ENCODE measurements around the gene B3GNT8. TPM values are rescaled to one million over a fixed set of nuclear protein-coding genes. Genes with fewer than 3 reads are reported as not detected.

The B3GNT8 gene
- total and polyA plus RNA-seq, 2 experiments from 2014 or later, result 5.3 to 17.7 TPM

- H3K27ac ChIP-seq, result no peak overlapping the region
- H3K36me3 ChIP-seq (replicated peaks; ENCODE audit: insufficient read depth, low read depth), result no peaks in the 10 kb centered on the region
- H3K4me3 ChIP-seq, result no peak overlapping the region
Observed at GRCh38 chr19:41422456-41422855, 4.7 kb downstream of the B3GNT8 start.

DNA sequence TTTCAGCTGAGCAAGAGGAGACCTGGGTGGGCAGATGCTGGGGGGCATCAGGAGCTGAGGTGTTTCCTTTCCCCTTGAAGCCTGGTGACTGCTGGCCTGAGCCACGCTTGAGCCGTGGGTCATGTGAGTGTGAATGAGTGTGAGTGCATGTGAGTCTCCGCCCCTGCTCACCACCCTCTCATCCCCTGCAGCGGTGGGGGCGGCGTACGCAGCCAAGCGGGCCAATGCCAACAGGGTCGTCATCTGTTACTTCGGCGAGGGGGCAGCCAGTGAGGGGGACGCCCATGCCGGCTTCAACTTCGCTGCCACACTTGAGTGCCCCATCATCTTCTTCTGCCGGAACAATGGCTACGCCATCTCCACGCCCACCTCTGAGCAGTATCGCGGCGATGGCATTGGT lies 5.2 kb downstream of the B3GNT8 start:
- no peaks in the 10 kb centered on the region for H3K27me3 ChIP-seq
- peaks cover 11% of the 10 kb centered on the region for H3K4me1 ChIP-seq (ENCODE audit: insufficient read depth)

More at GRCh38 chr19:41422456-41422855, 4.7 kb downstream of the B3GNT8 start:
- H3K4me2 ChIP-seq, result no peak overlapping the region
- H3K9me2 ChIP-seq (replicated peaks; ENCODE audit: insufficient read depth), result no peaks in the 10 kb centered on the region
- DNase-seq (ENCODE audit: low spot score), result no peak
- H4K20me1 ChIP-seq (ENCODE audit: insufficient read depth, poor library complexity, severe bottlenecking), result no peaks in the 10 kb centered on the region
- H3K27me3 ChIP-seq, result no peaks in the 10 kb centered on the region
- TF ChIP-seq EZH2 (IDR thresholded peaks at IDR 0.05; ENCODE audit: borderline replicate concordance) (no peak), EZH2phosphoT487 (IDR thresholded peaks at IDR 0.05; ENCODE audit: low read depth, severe bottlenecking, unreplicated experiment) (no peak)
- TF ChIP-seq, protein P1, sequence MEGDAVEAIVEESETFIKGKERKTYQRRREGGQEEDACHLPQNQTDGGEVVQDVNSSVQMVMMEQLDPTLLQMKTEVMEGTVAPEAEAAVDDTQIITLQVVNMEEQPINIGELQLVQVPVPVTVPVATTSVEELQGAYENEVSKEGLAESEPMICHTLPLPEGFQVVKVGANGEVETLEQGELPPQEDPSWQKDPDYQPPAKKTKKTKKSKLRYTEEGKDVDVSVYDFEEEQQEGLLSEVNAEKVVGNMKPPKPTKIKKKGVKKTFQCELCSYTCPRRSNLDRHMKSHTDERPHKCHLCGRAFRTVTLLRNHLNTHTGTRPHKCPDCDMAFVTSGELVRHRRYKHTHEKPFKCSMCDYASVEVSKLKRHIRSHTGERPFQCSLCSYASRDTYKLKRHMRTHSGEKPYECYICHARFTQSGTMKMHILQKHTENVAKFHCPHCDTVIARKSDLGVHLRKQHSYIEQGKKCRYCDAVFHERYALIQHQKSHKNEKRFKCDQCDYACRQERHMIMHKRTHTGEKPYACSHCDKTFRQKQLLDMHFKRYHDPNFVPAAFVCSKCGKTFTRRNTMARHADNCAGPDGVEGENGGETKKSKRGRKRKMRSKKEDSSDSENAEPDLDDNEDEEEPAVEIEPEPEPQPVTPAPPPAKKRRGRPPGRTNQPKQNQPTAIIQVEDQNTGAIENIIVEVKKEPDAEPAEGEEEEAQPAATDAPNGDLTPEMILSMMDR (IDR thresholded peaks at IDR 0.05; ENCODE audit: poor library complexity), result no peak
- H3K4me1 ChIP-seq (ENCODE audit: insufficient read depth), result peaks cover 12% of the 10 kb centered on the region
- H2AFZ ChIP-seq, result no peak overlapping the region
- peaks cover 30% of the 10 kb centered on the region for H3K79me2 ChIP-seq
- WGBS (ENCODE audit: low lambda C conversion rate, missing lambda C conversion rate), result 90% methylated on average over 18 of the region's 18 CpGs
- H3K9me3 ChIP-seq (ENCODE audit: low read depth), result no peaks in the 10 kb centered on the region

GRCh38 chr19:41421314-41421713 lies 5.9 kb downstream of the B3GNT8 start:
- no peaks in the 10 kb centered on the region for H4K20me1 ChIP-seq (ENCODE audit: insufficient read depth, poor library complexity, severe bottlenecking)
- no peaks in the 10 kb centered on the region for H3K36me3 ChIP-seq (replicated peaks; ENCODE audit: insufficient read depth, low read depth)
- H3K4me1 ChIP-seq (ENCODE audit: insufficient read depth), result peaks cover 4% of the 10 kb centered on the region
- WGBS (ENCODE audit: low lambda C conversion rate, missing lambda C conversion rate), result 83% methylated on average over 5 of the region's 6 CpGs
- no peaks in the 10 kb centered on the region for H3K9me2 ChIP-seq (replicated peaks; ENCODE audit: insufficient read depth)
- H3K4me2 ChIP-seq, result no peak overlapping the region
- TF ChIP-seq, protein P1 (IDR thresholded peaks at IDR 0.05; ENCODE audit: poor library complexity), result no peak
- no peak for TF ChIP-seq EZH2phosphoT487 (IDR thresholded peaks at IDR 0.05; ENCODE audit: low read depth, severe bottlenecking, unreplicated experiment)
- no peak for TF ChIP-seq EZH2 (IDR thresholded peaks at IDR 0.05; ENCODE audit: borderline replicate concordance)
- H2AFZ ChIP-seq, result no peak overlapping the region
- no peak for DNase-seq (ENCODE audit: low spot score)
- H3K27ac ChIP-seq, result no peak overlapping the region
- no peaks in the 10 kb centered on the region for H3K27me3 ChIP-seq
- no peak overlapping the region for H3K4me3 ChIP-seq
- no peaks in the 10 kb centered on the region for H3K9me3 ChIP-seq (ENCODE audit: low read depth)
- peaks cover 22% of the 10 kb centered on the region for H3K79me2 ChIP-seq

More for the DNA sequence above, 5.2 kb downstream of the B3GNT8 start:
- no peak for DNase-seq (ENCODE audit: low spot score)
- Histone ChIP-seq H3K79me2 (peaks cover 29% of the 10 kb centered on the region), H3K9me3 (ENCODE audit: low read depth) (no peaks in the 10 kb centered on the region), H3K27ac (no peak overlapping the region), H2AFZ (no peak overlapping the region), H3K36me3 (replicated peaks; ENCODE audit: insufficient read depth, low read depth) (no peaks in the 10 kb centered on the region), H3K4me2 (no peak overlapping the region), H3K9me2 (replicated peaks; ENCODE audit: insufficient read depth) (no peaks in the 10 kb centered on the region), H3K4me3 (no peak overlapping the region), H4K20me1 (ENCODE audit: insufficient read depth, poor library complexity, severe bottlenecking) (no peaks in the 10 kb centered on the region)
- 97% methylated on average over 14 of the region's 20 CpGs for WGBS (ENCODE audit: low lambda C conversion rate, missing lambda C conversion rate)
- TF ChIP-seq, protein P1 (IDR thresholded peaks at IDR 0.05; ENCODE audit: poor library complexity), result no peak
- TF ChIP-seq EZH2 (IDR thresholded peaks at IDR 0.05; ENCODE audit: borderline replicate concordance), result no peak
- no peak for TF ChIP-seq EZH2phosphoT487 (IDR thresholded peaks at IDR 0.05; ENCODE audit: low read depth, severe bottlenecking, unreplicated experiment)

All from hepatocyte (in vitro differentiated cells).